SK-N-SH (cell line): Measurements from ENCODE around the gene MAP2K2. TPM values are rescaled to one million over a fixed set of nuclear protein-coding genes. Genes with fewer than 3 reads are reported as not detected.

ENCODE experiments used
- CTCF ChIA-PET: fragments of 300-600, 350-600 bp; formaldehyde crosslinking; extraction: SDS; loops from one replicate; lab custom pipeline; 2021; lab: Yijun Ruan, JAX
- POLR2A ChIA-PET: fragments of 350-600 bp; sonication (Branson Sonifier 250); formaldehyde crosslinking; extraction: SDS; loops from one replicate; lab custom pipeline; 2020; ENCODE audit warnings: antibody characterized with exemption, inconsistent platforms; lab: Yijun Ruan, JAX
- DNase-seq: peaks from one replicate; pipeline ENCODE4 v3.0.0; 2012
- H2AFZ ChIP-seq: fragments of 200-600 bp; sonication (generic); 2 replicates; pipeline ENCODE4 v1.8.1; 2016; ENCODE audit warnings: antibody characterized with exemption, mild to moderate bottlenecking, low read depth
- H3F3A ChIP-seq: fragments of 200-600 bp; sonication (generic); replicated peaks from 2 replicates; pipeline ENCODE3; 2016; ENCODE audit warnings: antibody characterized with exemption, mild to moderate bottlenecking; ENCODE audit not compliant: insufficient read depth
- H3K27ac ChIP-seq, 2 experiments: fragments of 200-500 bp in 1 of 2; fragments of 200-600 bp in 1 of 2; sonication (Bioruptor generic) in 1 of 2; sonication (generic), shearing (Covaris generic) in 1 of 2; 2 replicates each; pipeline versions ENCODE4 v1.5.1 to v1.6.1; 2014 to 2016; ENCODE audit warnings: low read depth in 2 of 2, inconsistent platforms in 1 of 2, low read length in 1 of 2, mild to moderate bottlenecking in 1 of 2, mixed read lengths in 1 of 2
- H3K27me3 ChIP-seq: fragments of 200-600 bp; sonication (generic), shearing (Covaris generic); 2 replicates; pipeline ENCODE4 v1.6.1; 2016; ENCODE audit warnings: mixed run types; ENCODE audit not compliant: insufficient read depth
- H3K36me3 ChIP-seq, 2 experiments: fragments of 200-500 bp in 1 of 2; fragments of 200-600 bp in 1 of 2; sonication (Bioruptor generic) in 1 of 2; sonication (generic) in 1 of 2; replicated peaks in 1 of 2; 2 replicates each; pipeline versions ENCODE3 to v1.5.1; 2014 to 2016; ENCODE audit warnings: low read length in 1 of 2, mild to moderate bottlenecking in 1 of 2; ENCODE audit not compliant: insufficient read depth in 2 of 2, control insufficient read depth in 1 of 2
- H3K4me1 ChIP-seq, 2 experiments: fragments of 200-500 bp in 1 of 2; fragments of 200-600 bp in 1 of 2; sonication (Bioruptor generic) in 1 of 2; sonication (generic), shearing (Covaris generic) in 1 of 2; 2 replicates each; pipeline versions ENCODE4 v1.5.1 to v1.6.1; 2014 to 2016; ENCODE audit warnings: low read depth in 1 of 2, low read length in 1 of 2, mixed run types in 1 of 2; ENCODE audit not compliant: insufficient read depth in 2 of 2, control insufficient read depth in 1 of 2
- H3K4me2 ChIP-seq: fragments of 200-600 bp; sonication (generic), shearing (Covaris generic); 2 replicates; pipeline ENCODE4 v1.6.1; 2017; ENCODE audit warnings: mixed run types
- H3K4me3 ChIP-seq, 2 experiments: fragments of 200-500 bp in 1 of 2; fragments of 200-600 bp in 1 of 2; sonication (Bioruptor generic) in 1 of 2; sonication (generic), shearing (Covaris generic) in 1 of 2; 2 replicates each; pipeline versions ENCODE4 v1.5.1 to v1.8.1; 2014 to 2016; ENCODE audit warnings: low read depth in 2 of 2, inconsistent platforms in 1 of 2, low read length in 1 of 2, mild to moderate bottlenecking in 1 of 2, mixed read lengths in 1 of 2, moderate library complexity in 1 of 2
- H3K79me2 ChIP-seq: fragments of 200-600 bp; sonication (generic); 2 replicates; pipeline ENCODE4 v1.8.1; 2017; ENCODE audit warnings: mild to moderate bottlenecking; ENCODE audit not compliant: insufficient read depth
- H3K9ac ChIP-seq: fragments of 200-600 bp; sonication (generic); 2 replicates; pipeline ENCODE4 v1.6.1; 2017; ENCODE audit warnings: mixed run types
- H3K9me2 ChIP-seq: fragments of 200-600 bp; sonication (generic); 2 replicates; pipeline ENCODE4 v1.6.1; 2017; ENCODE audit warnings: mixed run types
- H3K9me3 ChIP-seq: fragments of 200-600 bp; sonication (generic); 2 replicates; pipeline ENCODE4 v1.6.1; 2017; ENCODE audit warnings: mixed run types, mild to moderate bottlenecking, moderate library complexity
- H4K20me1 ChIP-seq: fragments of 200-600 bp; sonication (generic); 2 replicates; pipeline ENCODE4 v1.6.1; 2017; ENCODE audit warnings: mild to moderate bottlenecking, mixed run types; ENCODE audit not compliant: insufficient read depth
- CHD2 ChIP-seq: fragments of 150-350 bp; IDR thresholded peaks from 2 replicates; pipeline ENCODE4 v1.6.1; 2018; ENCODE audit warnings: low read length; ENCODE audit not compliant: partially characterized antibody
- CTCF ChIP-seq: fragments of 200-600 bp; sonication (generic); IDR thresholded peaks from 2 replicates; pipeline ENCODE4 v1.6.1; 2017; ENCODE audit warnings: antibody characterized with exemption, mild to moderate bottlenecking, moderate library complexity
- EP300 ChIP-seq, 2 experiments: IDR thresholded peaks; 2 replicates each; pipeline versions ENCODE4 v1.4.0 to v1.6.1; 2012; ENCODE audit warnings: borderline replicate concordance in 1 of 2, low read depth in 1 of 2, low read length in 1 of 2
- FOSL2 ChIP-seq: IDR thresholded peaks from 2 replicates; pipeline ENCODE4 v1.4.0; 2012; ENCODE audit warnings: low read depth, mild to moderate bottlenecking, moderate library complexity, borderline replicate concordance
- FOXM1 ChIP-seq: IDR thresholded peaks from 2 replicates; pipeline ENCODE4 v1.4.0; 2012; ENCODE audit warnings: low read depth, mild to moderate bottlenecking
- GATA2 ChIP-seq: sonication (generic); formaldehyde crosslinking; IDR thresholded peaks from 2 replicates; pipeline ENCODE4 v1.5.0; 2020; ENCODE audit warnings: mild to moderate bottlenecking, missing genetic modification reagents
- MXI1 ChIP-seq: IDR thresholded peaks from 2 replicates; pipeline ENCODE4 v1.6.1; 2012; ENCODE audit warnings: mild to moderate bottlenecking, low read depth, low read length, improper control_type of control experiment
- NFIC ChIP-seq: IDR thresholded peaks from 2 replicates; pipeline ENCODE4 v1.4.0; 2012; ENCODE audit warnings: borderline replicate concordance
- RCOR1 ChIP-seq: fragments of 150-350 bp; IDR thresholded peaks from 2 replicates; pipeline ENCODE4 v1.6.1; 2017; ENCODE audit warnings: antibody characterized with exemption, low read length
- RXRA ChIP-seq: IDR thresholded peaks from 2 replicates; pipeline ENCODE4 v1.4.0; 2012; ENCODE audit warnings: low read depth, mild to moderate bottlenecking, borderline replicate concordance
- USF1 ChIP-seq: IDR thresholded peaks from 2 replicates; pipeline ENCODE4 v1.4.0; 2012; ENCODE audit warnings: low read depth, borderline replicate concordance
- YY1 ChIP-seq: IDR thresholded peaks from 2 replicates; pipeline ENCODE4 v1.4.0; 2012; ENCODE audit warnings: low read depth, mild to moderate bottlenecking
- WGBS: methylation state at CpG from one replicate; pipeline ENCODE4 v1.1.6; 2017; ENCODE audit warnings: low lambda C conversion rate; 5-methylcytosine and 5-hydroxymethylcytosine counted together
- polyA plus RNA-seq, 3 experiments: library from polyadenylated mRNA; depleted of rRNA; stranded (reverse); fragments of >200 nt; gene quantifications; 2 replicates each; pipeline ENCODE4 v1.2.3, GENCODE V29; 2012
- small RNA-seq, 7 experiments: library from RNA; depleted of rRNA; stranded (forward); fragments of <200 nt; gene quantifications; one replicate each; pipeline ENCODE3, GENCODE V24; 2012
- TF ChIP-seq, protein P1 (sequence below): IDR thresholded peaks from 2 replicates; pipeline ENCODE4 v1.4.0; 2012; ENCODE audit warnings: low read depth, borderline replicate concordance

MAP2K2 gene
- polyA plus RNA-seq, 1 of the 3 experiments (the other 2 are of a cell fraction): 114 TPM

DNA sequence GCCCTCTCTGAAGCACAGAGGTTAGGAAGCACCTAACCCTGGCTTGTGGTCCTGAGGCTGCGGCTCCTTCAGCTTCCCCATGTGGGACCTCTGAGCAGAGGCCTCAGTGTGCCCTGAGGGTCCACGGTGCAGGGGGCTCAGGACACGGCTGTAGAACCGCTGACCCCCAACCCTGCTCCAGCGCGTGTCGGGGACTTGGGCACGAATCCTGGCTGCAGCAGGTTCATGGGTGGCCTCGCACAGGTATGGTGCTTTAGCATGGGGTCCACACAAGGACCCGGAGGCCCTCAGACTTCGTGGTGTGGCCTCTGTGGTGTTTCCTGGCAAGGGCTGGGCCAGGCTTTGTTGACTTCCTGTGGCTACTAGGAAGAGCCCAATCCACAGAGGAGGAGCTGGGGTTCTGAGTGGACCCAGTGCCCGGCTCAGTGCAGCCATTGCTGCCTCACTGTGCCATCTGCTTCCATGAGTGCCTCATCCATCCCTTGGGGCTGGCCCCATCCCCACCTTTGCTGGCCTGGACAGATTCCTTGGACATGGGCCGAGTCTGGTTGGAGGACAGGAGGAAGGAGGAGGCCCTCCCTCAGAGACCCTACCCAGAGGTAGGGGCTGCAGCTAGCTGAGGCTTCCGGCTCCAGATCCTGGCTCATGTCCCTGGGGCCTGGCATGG lies 81.7 kb downstream of the MAP2K2 start:
- H3K4me1 ChIP-seq: no peaks in the 10 kb centered on the region
- 97% methylated on average over 5 of the region's 14 CpGs for WGBS
- CTCF ChIA-PET: interaction anchor here (0.6 kb wide), 1 partner anchor 94 kb away, joined by 3 read pairs; no protein-coding TSS in a partner anchor
- TF ChIP-seq, protein P1, sequence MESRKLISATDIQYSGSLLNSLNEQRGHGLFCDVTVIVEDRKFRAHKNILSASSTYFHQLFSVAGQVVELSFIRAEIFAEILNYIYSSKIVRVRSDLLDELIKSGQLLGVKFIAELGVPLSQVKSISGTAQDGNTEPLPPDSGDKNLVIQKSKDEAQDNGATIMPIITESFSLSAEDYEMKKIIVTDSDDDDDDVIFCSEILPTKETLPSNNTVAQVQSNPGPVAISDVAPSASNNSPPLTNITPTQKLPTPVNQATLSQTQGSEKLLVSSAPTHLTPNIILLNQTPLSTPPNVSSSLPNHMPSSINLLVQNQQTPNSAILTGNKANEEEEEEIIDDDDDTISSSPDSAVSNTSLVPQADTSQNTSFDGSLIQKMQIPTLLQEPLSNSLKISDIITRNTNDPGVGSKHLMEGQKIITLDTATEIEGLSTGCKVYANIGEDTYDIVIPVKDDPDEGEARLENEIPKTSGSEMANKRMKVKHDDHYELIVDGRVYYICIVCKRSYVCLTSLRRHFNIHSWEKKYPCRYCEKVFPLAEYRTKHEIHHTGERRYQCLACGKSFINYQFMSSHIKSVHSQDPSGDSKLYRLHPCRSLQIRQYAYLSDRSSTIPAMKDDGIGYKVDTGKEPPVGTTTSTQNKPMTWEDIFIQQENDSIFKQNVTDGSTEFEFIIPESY: no peak
- no peak for TF ChIP-seq RXRA
- no peak for TF ChIP-seq CHD2
- TF ChIP-seq MXI1: no peak
- no peak for TF ChIP-seq FOXM1
- TF ChIP-seq RCOR1: no peak
- TF ChIP-seq EP300 (IDR thresholded peaks at IDR 0.05; ENCODE audit: borderline replicate concordance in 1 of 2, low read depth in 1 of 2, low read length in 1 of 2): no peak
- TF ChIP-seq NFIC: no peak
- TF ChIP-seq YY1: no peak
- no peak for TF ChIP-seq FOSL2
- TF ChIP-seq CTCF: no peak
- TF ChIP-seq GATA2 (CRISPR knock-in tag): no peak
- TF ChIP-seq USF1: no peak
- H3F3A ChIP-seq: peaks cover 15% of the 10 kb centered on the region
- H3K27ac ChIP-seq: no peak overlapping the region
- H3K4me3 ChIP-seq: no peak overlapping the region
- no peaks in the 10 kb centered on the region for H3K9me2 ChIP-seq
- peaks cover 4 to 22% of the 10 kb centered on the region in 2 experiments for H3K36me3 ChIP-seq
- DNase-seq: no peak
- no peaks in the 10 kb centered on the region for H3K9me3 ChIP-seq
- peaks cover 67% of the 10 kb centered on the region for H4K20me1 ChIP-seq
- no peak overlapping the region for H3K4me2 ChIP-seq
- H2AFZ ChIP-seq: no peak overlapping the region
- POLR2A ChIA-PET: interaction anchor here (1.0 kb wide), 1 partner anchor 12 kb away, joined by 3 read pairs; no protein-coding TSS in a partner anchor
- H3K79me2 ChIP-seq: peaks cover 42% of the 10 kb centered on the region
- no peak overlapping the region for H3K9ac ChIP-seq
- no peaks in the 10 kb centered on the region for H3K27me3 ChIP-seq

Small RNAs within 50 kb of the gene (small RNA-seq; reads per million reads assigned to genes)
- gene RF00017: 0 reads per million in 7 experiments

Other genes starting within 250 kb of the MAP2K2 start
- 0.84 and 1.2 TPM in 2 replicates for gene ATCAY, start 243.4 kb downstream of the MAP2K2 start, polyA plus RNA-seq (2012; rRNA removed)
- not detected in 2 replicates for gene NMRK2, start 191.1 kb downstream of the MAP2K2 start, polyA plus RNA-seq (2012; rRNA removed)
- 118 and 142 TPM in 2 replicates for gene DAPK3, start 153.0 kb downstream of the MAP2K2 start, polyA plus RNA-seq (2012; rRNA removed)
- gene EEF2, start 138.7 kb downstream of the MAP2K2 start, polyA plus RNA-seq (2012; rRNA removed): 1,295 and 1,553 TPM in 2 replicates
- 7.7 and 14.1 TPM in 2 replicates for gene PIAS4, start 116.4 kb downstream of the MAP2K2 start, polyA plus RNA-seq (2012; rRNA removed)
- 5.6 and 7.4 TPM in 2 replicates for gene ZBTB7A, start 57.2 kb downstream of the MAP2K2 start, polyA plus RNA-seq (2012; rRNA removed)
- 0.05 TPM in 1 of 2 replicates, not detected in the other for gene CREB3L3, start 29.5 kb upstream of the MAP2K2 start, polyA plus RNA-seq (2012; rRNA removed)
- 37.2 and 41.0 TPM in 2 replicates for gene SIRT6, start 58.4 kb upstream of the MAP2K2 start, polyA plus RNA-seq (2012; rRNA removed)
- 0.87 and 1.1 TPM in 2 replicates for gene ANKRD24, start 58.6 kb upstream of the MAP2K2 start, polyA plus RNA-seq (2012; rRNA removed)
- gene EBI3, start 105.4 kb upstream of the MAP2K2 start, polyA plus RNA-seq (2012; rRNA removed): 3.6 and 3.7 TPM in 2 replicates
- gene YJU2, start 123.0 kb upstream of the MAP2K2 start, polyA plus RNA-seq (2012; rRNA removed): 25.3 and 29.0 TPM in 2 replicates
- gene SHD, start 155.1 kb upstream of the MAP2K2 start, polyA plus RNA-seq (2012; rRNA removed): 3.1 and 6.9 TPM in 2 replicates
- gene TMIGD2, start 178.3 kb upstream of the MAP2K2 start, polyA plus RNA-seq (2012; rRNA removed): 0.06 TPM in 1 of 2 replicates, not detected in the other
- 46.7 and 49.0 TPM in 2 replicates for gene FSD1, start 180.5 kb upstream of the MAP2K2 start, polyA plus RNA-seq (2012; rRNA removed)
- gene STAP2, start 214.7 kb upstream of the MAP2K2 start, polyA plus RNA-seq (2012; rRNA removed): 6.0 and 7.6 TPM in 2 replicates
- 18.7 and 21.3 TPM in 2 replicates for gene MPND, start 219.4 kb upstream of the MAP2K2 start, polyA plus RNA-seq (2012; rRNA removed)